Stomach (tissue), 9 donors: ENCODE data around the gene PSMD4. TPM values are rescaled to one million over a fixed set of nuclear protein-coding genes. Genes with fewer than 3 reads are reported as not detected.

Source experiments
- DNase-seq, 2 donors: peaks; one replicate each; pipeline versions ENCODE4 v3.0.0 to v3.0.0-alpha.2; 2013 to 2019
- H3K27ac ChIP-seq, 5 donors: fragments of 200-600 bp in 4 of 5; sonication (generic) in 4 of 5; one replicate each; pipeline ENCODE4 v1.5.1; 2013 to 2019; ENCODE audit warnings: mild to moderate bottlenecking in 1 of 5, moderate library complexity in 1 of 5
- H3K27me3 ChIP-seq, 3 donors: fragments of 200-600 bp; sonication (generic); one replicate each; pipeline ENCODE4 v1.5.1; 2017 to 2019; ENCODE audit warnings: mixed run types in 1 of 3
- H3K36me3 ChIP-seq, 4 donors: fragments of 200-600 bp; sonication (generic); 1 replicate in 3 of 4; 2 replicates in 1 of 4; pipeline ENCODE4 v1.5.1; 2016 to 2019
- H3K4me1 ChIP-seq, 4 donors: fragments of 200-600 bp; sonication (generic); one replicate each; pipeline ENCODE4 v1.5.1; 2016 to 2019
- H3K4me3 ChIP-seq, 4 donors: fragments of 200-600 bp; sonication (generic) in 3 of 4; one replicate each; pipeline ENCODE4 v1.5.1; 2016 to 2019; ENCODE audit warnings: mild to moderate bottlenecking in 1 of 4
- H3K9me3 ChIP-seq, 4 donors: fragments of 200-600 bp; sonication (generic); one replicate each; pipeline ENCODE4 v1.5.1; 2016 to 2019
- EP300 ChIP-seq: sonication (generic); formaldehyde crosslinking; IDR thresholded peaks from one replicate; pipeline ENCODE4 v1.6.1; 2017; ENCODE audit warnings: antibody characterized with exemption
- POLR2A ChIP-seq, 4 donors: fragments of 450-650 bp; IDR thresholded peaks; one replicate each; pipeline ENCODE4 v1.6.1; 2016; ENCODE audit warnings: antibody characterized with exemption in 4 of 4, control low read depth in 2 of 4, mild to moderate bottlenecking in 1 of 4, moderate library complexity in 1 of 4
- POLR2AphosphoS5 ChIP-seq, 3 donors: sonication (generic); formaldehyde crosslinking; IDR thresholded peaks; one replicate each; pipeline ENCODE4 v1.6.1; 2016; ENCODE audit warnings: antibody characterized with exemption in 3 of 3
- WGBS, 5 donors: extraction: QIAGEN DNeasy Blood & Tissue Kit in 3 of 5; methylation state at CpG; one replicate each; pipeline versions ENCODE4 v1.1.5 to v1.1.7; 2013 to 2018; 5-methylcytosine and 5-hydroxymethylcytosine counted together
- intact Hi-C: fragments of 100-400 bp; cut with DNase I; formaldehyde crosslinking; loops from one replicate; pipeline ENCODE4 v1.15.1; 2023; ENCODE audit warnings: low total_unique reads
- polyA plus RNA-seq, 3 donors: library from polyadenylated mRNA; stranded (reverse); fragments of 200-250 nt; gene quantifications; one replicate each; pipeline ENCODE4 v1.2.3, GENCODE V29; 2013
- total RNA-seq, 5 donors: library from RNA; depleted of rRNA; stranded (reverse); fragments of >200 nt; gene quantifications; one replicate each; pipeline versions ENCODE4 v1.1.0 to v1.2.3, GENCODE V29; 2014 to 2016
- TF ChIP-seq, protein P1 (sequence below), 7 experiments: fragments of 450-650 bp in 4 of 7; fragments of 200-600 bp in 3 of 7; sonication (generic) in 3 of 7; IDR thresholded peaks; one replicate each; pipeline ENCODE4 v1.5.1; 2016 to 2019; ENCODE audit warnings: antibody characterized with exemption in 7 of 7, control low read depth in 2 of 7, mild to moderate bottlenecking in 1 of 7
- donor health status: healthy with polysubstance abuse.
- donor health status: Bipolar disorder and iron deficiency.
- donor health status: healthy.

PSMD4 gene
- total and polyA plus RNA-seq, 8 donors, result 81.3 to 234 (median 151) TPM

DNA sequence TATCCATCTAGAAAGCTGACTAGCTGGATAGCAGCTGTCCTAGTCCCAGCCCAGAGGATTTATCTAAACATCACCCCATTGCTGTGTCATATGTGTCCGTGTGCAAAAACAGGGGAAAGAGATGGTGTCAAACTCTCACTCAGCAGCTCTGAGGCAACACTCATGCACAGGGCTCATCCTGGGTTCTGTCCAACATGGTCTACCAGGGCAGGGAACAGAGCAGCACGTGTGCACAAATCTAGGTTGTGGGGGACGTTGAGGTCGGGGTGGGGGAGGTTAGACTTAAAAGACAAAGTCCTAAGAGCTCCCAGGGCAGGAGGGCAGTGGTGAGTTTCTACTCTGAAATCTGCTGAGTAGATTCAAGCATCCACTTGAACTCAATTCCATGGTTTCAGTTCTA, 56.5 kb downstream of the PSMD4 start:
- DNase-seq, result no peak
- peaks cover 35 to 100% (median 91%) of the 10 kb centered on the region in 4 donors for H3K36me3 ChIP-seq
- H3K4me1 ChIP-seq, result peaks cover 49 to 70% (median 61%) of the 10 kb centered on the region in 4 donors
- intact Hi-C loops, result no loop called here
- WGBS, 5 donors, result 57 to 73% (median 64%) methylated on average over 4 of the region's 4 CpGs
- no peaks in the 10 kb centered on the region for H3K27me3 ChIP-seq
- H3K9me3 ChIP-seq, result no peaks in the 10 kb centered on the region
- H3K4me3 ChIP-seq, result no peak overlapping the region
- H3K27ac ChIP-seq, result peak overlapping the region; percentile 16 to 84 (median 84)
- TF ChIP-seq POLR2AphosphoS5 (IDR thresholded peaks at IDR 0.05), result no peak
- TF ChIP-seq EP300, result no peak
- no peak for TF ChIP-seq POLR2A (IDR thresholded peaks at IDR 0.05)
- TF ChIP-seq, protein P1, sequence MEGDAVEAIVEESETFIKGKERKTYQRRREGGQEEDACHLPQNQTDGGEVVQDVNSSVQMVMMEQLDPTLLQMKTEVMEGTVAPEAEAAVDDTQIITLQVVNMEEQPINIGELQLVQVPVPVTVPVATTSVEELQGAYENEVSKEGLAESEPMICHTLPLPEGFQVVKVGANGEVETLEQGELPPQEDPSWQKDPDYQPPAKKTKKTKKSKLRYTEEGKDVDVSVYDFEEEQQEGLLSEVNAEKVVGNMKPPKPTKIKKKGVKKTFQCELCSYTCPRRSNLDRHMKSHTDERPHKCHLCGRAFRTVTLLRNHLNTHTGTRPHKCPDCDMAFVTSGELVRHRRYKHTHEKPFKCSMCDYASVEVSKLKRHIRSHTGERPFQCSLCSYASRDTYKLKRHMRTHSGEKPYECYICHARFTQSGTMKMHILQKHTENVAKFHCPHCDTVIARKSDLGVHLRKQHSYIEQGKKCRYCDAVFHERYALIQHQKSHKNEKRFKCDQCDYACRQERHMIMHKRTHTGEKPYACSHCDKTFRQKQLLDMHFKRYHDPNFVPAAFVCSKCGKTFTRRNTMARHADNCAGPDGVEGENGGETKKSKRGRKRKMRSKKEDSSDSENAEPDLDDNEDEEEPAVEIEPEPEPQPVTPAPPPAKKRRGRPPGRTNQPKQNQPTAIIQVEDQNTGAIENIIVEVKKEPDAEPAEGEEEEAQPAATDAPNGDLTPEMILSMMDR (IDR thresholded peaks at IDR 0.05), result no peak

DNA sequence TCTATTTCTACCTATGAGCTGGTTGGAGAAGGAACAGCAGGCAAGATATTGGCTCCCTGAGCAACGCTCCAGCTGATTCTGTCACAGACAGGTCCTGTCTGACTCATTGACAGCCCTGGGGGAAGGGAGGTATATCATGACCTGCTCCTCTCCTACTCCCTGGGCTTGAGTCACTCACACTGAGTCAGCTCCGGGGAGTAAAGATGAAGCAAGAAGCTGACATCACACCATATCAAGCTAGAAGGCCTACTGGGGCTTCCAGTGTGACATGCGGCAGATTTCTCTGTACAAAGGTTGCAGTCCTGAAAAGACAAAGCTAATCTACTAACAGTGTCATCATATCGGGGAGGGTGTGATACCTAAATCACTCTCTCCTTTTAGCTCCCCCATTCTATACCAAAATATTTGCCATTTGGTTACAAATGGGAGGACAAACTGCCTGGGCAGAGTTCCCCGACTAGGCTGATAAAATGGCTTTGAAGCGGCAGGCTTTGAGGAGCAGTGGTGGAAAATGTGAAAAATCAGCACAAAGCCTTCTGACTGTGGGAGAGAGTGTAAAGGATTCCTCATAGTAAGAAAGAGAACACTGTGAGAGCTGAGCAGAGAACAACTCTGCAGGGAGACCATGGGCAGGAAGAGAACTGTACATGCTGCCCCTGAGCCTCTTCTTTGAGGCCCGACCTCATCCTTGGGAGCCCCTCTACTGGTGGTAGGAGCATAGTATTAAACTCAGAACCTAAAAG, 57.2 kb downstream of the PSMD4 start:
- intact Hi-C loops, result no loop called here
- Histone ChIP-seq H3K27me3 (no peaks in the 10 kb centered on the region), H3K4me3 (no peak overlapping the region), H3K27ac (peak overlapping the region; percentile 34 to 84 (median 84)), H3K4me1 (peaks cover 49 to 70% (median 61%) of the 10 kb centered on the region in 4 donors), H3K9me3 (no peaks in the 10 kb centered on the region), H3K36me3 (peaks cover 31 to 100% (median 91%) of the 10 kb centered on the region in 4 donors)
- 41 to 51% (median 49%) methylated on average over 7 of the region's 7 CpGs for WGBS, 5 donors
- TF ChIP-seq POLR2AphosphoS5 (IDR thresholded peaks at IDR 0.05) (peak; percentile 35 to 92 (median 66)), EP300 (no peak)
- DNase-seq, result peak; percentile 67 to 71

DNA sequence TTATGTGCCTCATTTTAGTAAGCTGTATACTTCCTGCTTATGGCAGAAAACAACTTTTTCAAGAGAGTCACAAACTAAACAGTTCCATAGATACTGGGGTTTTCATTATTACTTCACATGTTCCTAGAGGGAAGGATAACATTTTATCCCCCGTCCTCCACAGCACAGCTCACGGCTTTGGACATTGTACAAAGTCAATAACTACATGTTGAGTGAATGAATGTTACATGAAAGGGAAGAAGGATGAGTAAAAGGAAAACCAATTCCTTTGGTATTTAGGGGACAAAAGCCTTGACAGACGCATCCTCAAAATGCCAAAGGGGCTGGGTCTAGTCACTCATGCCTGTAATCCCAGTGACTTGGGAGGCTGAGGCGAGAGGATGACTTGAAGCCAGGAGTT, 57.9 kb downstream of the PSMD4 start:
- no peak overlapping the region for H3K4me3 ChIP-seq
- no peaks in the 10 kb centered on the region for H3K9me3 ChIP-seq
- no peaks in the 10 kb centered on the region for H3K27me3 ChIP-seq
- no peak for TF ChIP-seq EP300
- TF ChIP-seq POLR2A (IDR thresholded peaks at IDR 0.05), result no peak
- TF ChIP-seq POLR2AphosphoS5 (IDR thresholded peaks at IDR 0.05), result no peak
- TF ChIP-seq, protein P1 (IDR thresholded peaks at IDR 0.05), result no peak
- no peak for DNase-seq
- intact Hi-C loops, result no loop called here
- WGBS, 5 donors, result 79 to 88% (median 83%) methylated on average over 4 of the region's 4 CpGs
- peaks cover 24 to 100% (median 91%) of the 10 kb centered on the region in 4 donors for H3K36me3 ChIP-seq
- peak overlapping the region in 4 of 5 donors; percentile 68 to 84 (median 84) for H3K27ac ChIP-seq
- peaks cover 49 to 70% (median 61%) of the 10 kb centered on the region in 4 donors for H3K4me1 ChIP-seq

DNA sequence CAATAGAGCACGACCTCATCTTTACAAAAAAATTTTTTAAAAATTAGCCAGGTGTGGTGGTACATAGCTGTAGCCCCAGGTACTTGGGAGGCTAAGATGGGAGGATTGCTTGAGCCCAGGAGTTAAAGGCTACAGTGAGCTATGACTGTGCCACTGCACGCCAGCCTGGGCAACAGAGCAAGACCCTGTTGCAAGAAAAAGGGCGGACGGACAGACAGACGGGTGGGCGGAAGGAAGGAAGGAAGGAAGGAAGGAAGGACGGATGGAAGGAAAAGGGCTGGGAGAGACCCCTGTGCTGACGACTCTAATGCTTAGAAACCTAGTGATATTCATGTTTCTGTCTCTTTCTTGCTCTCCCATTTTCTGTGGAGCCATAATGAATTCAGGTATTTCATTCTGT, 58.3 kb downstream of the PSMD4 start:
- Histone ChIP-seq H3K27me3 (no peaks in the 10 kb centered on the region), H3K4me1 (peaks cover 49 to 70% (median 61%) of the 10 kb centered on the region in 4 donors), H3K27ac (peak overlapping the region in 4 of 5 donors; percentile 6 to 84 (median 84)), H3K9me3 (no peaks in the 10 kb centered on the region), H3K36me3 (peaks cover 24 to 100% (median 91%) of the 10 kb centered on the region in 4 donors), H3K4me3 (no peak overlapping the region)
- TF ChIP-seq POLR2A (IDR thresholded peaks at IDR 0.05), result no peak
- TF ChIP-seq EP300, result no peak
- TF ChIP-seq, protein P1 (IDR thresholded peaks at IDR 0.05), result no peak
- TF ChIP-seq POLR2AphosphoS5 (IDR thresholded peaks at IDR 0.05), result no peak
- 84 to 95% (median 89%) methylated on average over 8 of the region's 8 CpGs for WGBS, 5 donors
- no peak for DNase-seq
- intact Hi-C loops, result no loop called here

DNA sequence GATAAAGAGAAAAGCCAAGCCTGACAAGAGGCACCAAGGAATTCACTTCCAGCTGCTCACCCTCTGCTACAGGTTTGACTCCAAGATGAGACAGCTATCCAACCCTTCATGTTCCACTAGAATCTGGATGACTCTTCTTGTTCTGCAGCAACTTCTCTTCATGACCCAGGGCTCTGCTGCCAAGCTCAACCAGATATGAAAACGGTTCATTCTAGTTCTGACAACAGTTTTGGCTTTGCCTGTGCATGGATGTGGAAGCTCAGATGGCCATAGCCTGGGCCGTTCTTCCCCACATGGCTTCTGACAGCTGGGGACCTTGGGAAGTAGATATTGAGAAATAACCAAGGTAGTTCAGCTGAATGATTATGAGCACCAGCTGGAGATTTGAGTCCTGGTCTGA, 59.0 kb downstream of the PSMD4 start:
- peak overlapping the region in 4 of 5 donors; percentile 6 to 84 (median 84) for H3K27ac ChIP-seq
- H3K4me1 ChIP-seq, result peaks cover 49 to 70% (median 61%) of the 10 kb centered on the region in 4 donors
- peak in 1 of 3 donors; percentile 16 for TF ChIP-seq POLR2AphosphoS5 (IDR thresholded peaks at IDR 0.05)
- TF ChIP-seq, protein P1 (IDR thresholded peaks at IDR 0.05), result no peak
- no peak for TF ChIP-seq EP300
- no peak for TF ChIP-seq POLR2A (IDR thresholded peaks at IDR 0.05)
- no peak overlapping the region for H3K4me3 ChIP-seq
- DNase-seq, result no peak
- 25 to 63% (median 47%) methylated on average over 2 of the region's 2 CpGs for WGBS, 5 donors
- H3K27me3 ChIP-seq, result no peaks in the 10 kb centered on the region
- no peaks in the 10 kb centered on the region for H3K9me3 ChIP-seq
- intact Hi-C loops, result no loop called here
- H3K36me3 ChIP-seq, result peaks cover 22 to 100% (median 90%) of the 10 kb centered on the region in 4 donors
